GM06990 (cell line): ENCODE results near the gene ZNF862.

Experiments
- DNase-seq: peaks from one replicate; pipeline ENCODE4 v3.0.0-alpha.2; 2011; ENCODE audit not compliant: insufficient read length; ENCODE audit errors: extremely low read depth
- H3K27me3 ChIP-seq: replicated peaks from 2 replicates; pipeline ENCODE4 v1.6.0; 2011; ENCODE audit warnings: low read length; ENCODE audit not compliant: control insufficient read depth, insufficient read depth
- H3K36me3 ChIP-seq: 2 replicates; pipeline ENCODE4 v1.5.1; 2011; ENCODE audit warnings: low read length; ENCODE audit not compliant: control insufficient read depth, insufficient read depth
- H3K4me3 ChIP-seq: replicated peaks from 2 replicates; pipeline ENCODE4 v1.5.1; 2011; ENCODE audit warnings: low read depth, mild to moderate bottlenecking, control low read depth, low read length
- CTCF ChIP-seq: IDR thresholded peaks from 2 replicates; pipeline ENCODE4 v1.5.1; 2011; ENCODE audit warnings: low read length, control low read depth, mild to moderate bottlenecking, inconsistent platforms; ENCODE audit not compliant: insufficient read depth, poor library complexity, severe bottlenecking

Gene ZNF862

GRCh38 chr7:149838224-149838991 lies at the start of gene ZNF862:
Gene ZNF862, plus strand, starts transcription at chr7:149838375. Its CDS starts 237 bp downstream, at chr7:149838612.
- Histone ChIP-seq H3K36me3 (no peaks in the 10 kb centered on the region), H3K27me3 (no peaks in the 10 kb centered on the region), H3K4me3 (peak within 1 kb of the TSS; percentile 89)
- DNase-seq, result peak; percentile 98
- no peak for TF ChIP-seq CTCF

- DNase-seq, result no peak
- Histone ChIP-seq H3K27me3 (no peaks in the 10 kb centered on the region; the same call in none of the 2 replicates), H3K36me3 (no peaks in the 10 kb centered on the region), H3K4me3 (no peak overlapping the region)
- no peak for TF ChIP-seq CTCF
Observed at GRCh38 chr7:149789101-149789500, 49.1 kb upstream of the ZNF862 start.

- TF ChIP-seq CTCF, result peak; percentile 32
- H3K36me3 ChIP-seq, result no peaks in the 10 kb centered on the region
- DNase-seq, result no peak
- H3K4me3 ChIP-seq, result no peak overlapping the region
- H3K27me3 ChIP-seq, result no peaks in the 10 kb centered on the region; the same call in none of the 2 replicates
Observed at GRCh38 chr7:149790146-149790548, 48.0 kb upstream of the ZNF862 start.

- no peaks in the 10 kb centered on the region for H3K36me3 ChIP-seq
Observed at GRCh38 chr7:149790754-149791360, 47.3 kb upstream of the ZNF862 start.

More at GRCh38 chr7:149790754-149791360, 47.3 kb upstream of the ZNF862 start:
- TF ChIP-seq CTCF, result no peak
- no peaks in the 10 kb centered on the region; the same call in none of the 2 replicates for H3K27me3 ChIP-seq
- no peak for DNase-seq
- H3K4me3 ChIP-seq, result no peak overlapping the region
